ENCODE results near the gene PTPRF.
A peak's percentile ranks its signal among the peaks of the same experiment; 100 is the strongest.

The PTPRF gene

GRCh38 chr1:43584204-43584603, 53.5 kb downstream of the PTPRF start:
- no peak for DNase-seq

DNA sequence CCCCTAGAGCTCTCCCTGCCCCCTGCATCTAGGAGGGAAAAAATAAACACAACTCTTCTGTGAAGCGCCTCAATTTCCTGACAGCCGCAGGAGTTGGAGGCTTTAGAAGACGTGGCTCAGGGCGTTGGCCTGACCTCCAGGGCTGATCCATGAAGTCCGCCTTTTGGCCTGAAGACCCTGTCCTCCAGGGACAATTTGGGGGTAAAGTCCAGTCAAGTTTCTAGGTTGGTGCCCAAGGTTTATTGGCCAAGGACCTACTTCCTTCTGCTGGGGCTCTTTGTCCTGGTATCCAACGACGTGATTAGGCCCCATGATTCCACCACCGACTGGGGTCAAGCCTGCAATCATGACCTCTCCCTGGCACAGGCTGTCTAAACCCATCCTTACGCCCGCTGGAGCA, 54.9 kb downstream of the PTPRF start:
- no peak for DNase-seq

DNA sequence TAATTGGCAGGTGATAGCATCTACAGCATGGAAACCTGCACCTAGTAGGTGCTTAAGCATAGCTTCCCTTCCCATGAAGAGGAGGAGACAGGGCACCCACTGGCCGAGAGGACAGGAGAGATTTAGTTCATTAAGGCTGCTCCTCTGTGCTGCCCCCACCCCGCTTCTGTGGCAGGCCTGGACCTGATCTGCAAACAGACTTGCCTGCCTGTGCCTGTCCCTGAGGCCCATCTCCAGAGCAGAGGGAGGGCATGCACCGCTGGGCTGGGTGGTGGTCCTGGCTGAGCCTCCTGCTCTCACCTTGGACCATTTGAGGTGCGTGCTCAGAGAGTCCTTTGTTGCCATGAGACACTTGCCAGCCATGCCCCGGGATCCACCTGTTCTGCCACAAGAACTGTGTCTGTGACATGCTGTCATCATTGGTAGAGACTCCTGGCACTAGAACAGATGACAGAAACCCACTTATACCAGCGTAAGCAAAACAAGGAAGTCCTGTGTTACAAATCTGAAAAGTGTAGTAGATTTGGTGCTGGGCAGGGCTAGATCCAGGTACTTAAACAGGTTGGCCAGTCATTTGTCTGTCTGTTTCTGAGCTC, 55.6 kb downstream of the PTPRF start:
- no peak for DNase-seq

DNA sequence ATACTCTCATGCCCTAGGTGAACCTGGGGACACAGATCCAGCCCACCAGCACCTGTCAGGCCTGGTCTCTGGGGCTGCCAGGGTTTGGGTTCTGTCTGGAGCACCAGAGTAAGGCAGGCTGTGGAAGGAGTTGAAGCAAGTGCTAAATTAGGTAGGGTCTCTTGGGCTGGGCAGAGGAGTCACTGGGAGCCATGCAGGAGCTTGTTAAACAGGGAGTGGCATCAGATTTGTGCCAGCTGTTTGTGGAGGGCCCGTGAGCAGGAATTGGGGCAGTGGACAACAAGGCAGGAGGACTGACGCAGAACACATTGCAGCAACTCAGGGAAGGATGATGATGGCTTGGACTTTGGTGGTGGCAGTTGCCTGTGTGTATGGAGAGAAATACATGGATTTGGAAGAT, 56.3 kb downstream of the PTPRF start:
- no peak for DNase-seq

DNA sequence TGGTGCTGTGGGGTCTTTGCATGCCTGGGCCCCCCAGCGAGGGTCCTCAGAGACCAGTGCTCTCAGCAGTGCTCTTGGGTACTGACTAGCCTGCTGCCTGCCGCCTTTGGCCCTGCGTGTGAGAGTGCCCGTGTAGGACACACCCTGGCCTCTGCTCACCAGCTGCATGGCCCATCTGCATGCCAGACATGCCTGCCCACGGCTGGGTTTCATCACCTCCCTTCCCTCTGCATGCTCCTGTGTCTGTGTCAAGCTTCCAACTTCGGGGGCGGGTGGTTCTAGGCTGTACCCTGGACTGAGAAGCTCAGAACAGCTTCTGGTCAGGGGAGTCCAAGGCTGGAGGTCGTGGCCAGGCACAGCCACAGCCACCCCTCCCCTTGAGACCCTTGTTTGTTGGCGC, 56.9 kb downstream of the PTPRF start:
- peak; percentile 47 for DNase-seq

DNA sequence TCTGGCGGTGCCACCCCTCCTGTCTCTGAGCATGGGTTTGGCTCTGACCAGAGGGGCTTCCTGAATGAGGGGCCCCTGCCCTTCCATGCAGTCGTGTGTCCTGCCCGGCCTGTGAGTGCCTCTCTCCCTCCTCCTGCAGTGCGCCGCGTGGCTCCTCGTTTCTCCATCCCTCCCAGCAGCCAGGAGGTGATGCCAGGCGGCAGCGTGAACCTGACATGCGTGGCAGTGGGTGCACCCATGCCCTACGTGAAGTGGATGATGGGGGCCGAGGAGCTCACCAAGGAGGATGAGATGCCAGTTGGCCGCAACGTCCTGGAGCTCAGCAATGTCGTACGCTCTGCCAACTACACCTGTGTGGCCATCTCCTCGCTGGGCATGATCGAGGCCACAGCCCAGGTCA, 57.9 kb downstream of the PTPRF start:
- DNase-seq: no peak

- DNase-seq: no peak
These were observed 59.8 kb downstream of the PTPRF start for GRCh38 chr1:43590388-43590925.

GRCh38 chr1:43591181-43591580, 60.5 kb downstream of the PTPRF start:
- DNase-seq: no peak

DNA sequence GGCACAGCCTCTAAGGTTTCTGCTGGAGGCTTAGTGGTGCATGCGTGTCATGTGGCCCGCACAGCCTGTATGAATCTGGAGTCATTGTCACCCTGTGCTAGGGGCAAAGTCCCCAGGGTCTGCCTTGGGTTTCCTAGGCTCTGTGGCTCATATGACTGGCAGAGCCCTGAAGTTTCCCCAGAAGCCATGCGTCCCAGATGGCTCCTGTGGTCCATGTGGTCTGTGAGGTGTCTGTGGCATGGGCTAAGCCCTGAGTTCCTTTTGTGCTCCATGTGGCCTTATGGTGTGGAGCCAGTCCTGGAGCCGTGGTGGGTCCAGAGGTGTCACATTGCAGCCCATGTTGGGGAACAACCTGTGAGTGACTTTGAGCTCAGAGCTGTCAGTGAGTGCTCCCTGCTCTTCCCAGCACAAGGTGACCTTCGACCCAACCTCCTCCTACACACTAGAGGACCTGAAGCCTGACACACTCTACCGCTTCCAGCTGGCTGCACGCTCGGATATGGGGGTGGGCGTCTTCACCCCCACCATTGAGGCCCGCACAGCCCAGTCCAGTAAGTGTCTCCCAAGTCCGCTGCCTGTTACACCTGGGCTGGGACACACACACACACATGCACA, 61.5 kb downstream of the PTPRF start:
- no peak for DNase-seq

DNA sequence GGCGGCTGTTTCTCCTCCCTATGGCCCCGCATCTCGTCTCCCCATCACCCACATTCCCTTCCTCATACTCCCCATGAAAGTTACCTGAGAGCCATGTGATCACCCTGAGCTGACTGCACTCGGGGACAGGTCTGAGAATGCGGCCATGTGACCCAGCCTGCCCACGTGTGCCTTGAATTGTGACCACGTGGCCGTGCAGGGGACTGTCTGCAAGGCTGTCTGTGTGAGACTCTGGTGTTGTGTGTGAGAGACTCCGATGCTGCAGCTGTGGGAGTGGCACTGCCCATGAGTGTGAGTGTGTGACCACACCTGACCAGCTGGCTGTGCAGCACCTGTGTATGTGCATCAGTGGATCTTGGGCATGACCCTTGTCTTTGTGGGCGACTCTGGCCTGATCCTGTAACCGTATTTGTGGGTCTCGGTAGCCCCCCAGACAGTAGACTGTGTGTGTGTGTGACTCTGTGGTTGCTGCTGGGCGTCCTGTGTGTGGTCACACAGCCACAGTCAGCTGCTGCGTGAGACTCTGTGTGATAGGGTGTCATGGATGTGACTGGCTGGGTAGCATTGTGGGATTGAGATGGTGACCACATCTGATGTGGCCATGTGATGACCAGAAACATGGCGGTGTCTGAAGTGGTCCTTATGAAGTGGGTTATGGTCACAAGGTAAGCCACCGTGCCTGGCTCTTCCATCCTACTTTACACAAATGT, 62.4 kb downstream of the PTPRF start:
- no peak for DNase-seq

GRCh38 chr1:43596579-43596978, 65.9 kb downstream of the PTPRF start:
- DNase-seq: no peak

DNA sequence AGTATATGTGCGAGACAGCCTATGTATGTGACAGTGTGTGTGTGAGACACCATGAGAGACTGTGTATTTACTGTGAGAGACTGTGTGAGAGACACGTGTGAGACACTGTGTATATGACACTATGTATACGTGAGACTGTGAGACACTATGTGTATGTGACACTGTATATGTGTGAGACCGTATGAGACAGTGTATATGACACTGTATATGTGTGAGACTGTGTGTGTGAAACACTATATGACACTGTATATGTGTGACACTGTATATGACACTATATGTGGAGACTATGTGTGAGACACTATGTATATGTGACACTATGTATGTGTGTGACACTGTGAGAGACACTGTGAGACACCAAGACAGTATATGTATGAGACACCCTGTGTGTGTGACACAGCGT, 66.3 kb downstream of the PTPRF start:
- no peak for DNase-seq

DNA sequence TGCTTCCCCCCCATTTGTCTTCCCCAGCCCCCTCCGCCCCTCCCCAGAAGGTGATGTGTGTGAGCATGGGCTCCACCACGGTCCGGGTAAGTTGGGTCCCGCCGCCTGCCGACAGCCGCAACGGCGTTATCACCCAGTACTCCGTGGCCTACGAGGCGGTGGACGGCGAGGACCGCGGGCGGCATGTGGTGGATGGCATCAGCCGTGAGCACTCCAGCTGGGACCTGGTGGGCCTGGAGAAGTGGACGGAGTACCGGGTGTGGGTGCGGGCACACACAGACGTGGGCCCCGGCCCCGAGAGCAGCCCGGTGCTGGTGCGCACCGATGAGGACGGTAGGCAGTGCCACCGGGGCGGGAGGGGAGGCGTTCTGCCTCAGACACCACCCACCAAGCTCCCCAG, 67.0 kb downstream of the PTPRF start:
- DNase-seq: no peak

DNA sequence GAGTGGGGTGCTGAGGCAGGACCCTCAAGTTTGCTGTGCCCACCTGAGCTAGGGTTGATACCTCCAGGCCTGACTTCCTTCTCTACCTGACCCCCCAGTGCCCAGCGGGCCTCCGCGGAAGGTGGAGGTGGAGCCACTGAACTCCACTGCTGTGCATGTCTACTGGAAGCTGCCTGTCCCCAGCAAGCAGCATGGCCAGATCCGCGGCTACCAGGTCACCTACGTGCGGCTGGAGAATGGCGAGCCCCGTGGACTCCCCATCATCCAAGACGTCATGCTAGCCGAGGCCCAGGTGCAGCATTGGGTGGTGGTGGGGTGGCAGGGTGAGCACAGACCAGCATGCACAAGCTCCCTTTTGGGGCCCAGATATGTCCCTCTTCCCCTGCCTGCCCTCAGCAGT, 67.9 kb downstream of the PTPRF start:
- DNase-seq: no peak

DNA sequence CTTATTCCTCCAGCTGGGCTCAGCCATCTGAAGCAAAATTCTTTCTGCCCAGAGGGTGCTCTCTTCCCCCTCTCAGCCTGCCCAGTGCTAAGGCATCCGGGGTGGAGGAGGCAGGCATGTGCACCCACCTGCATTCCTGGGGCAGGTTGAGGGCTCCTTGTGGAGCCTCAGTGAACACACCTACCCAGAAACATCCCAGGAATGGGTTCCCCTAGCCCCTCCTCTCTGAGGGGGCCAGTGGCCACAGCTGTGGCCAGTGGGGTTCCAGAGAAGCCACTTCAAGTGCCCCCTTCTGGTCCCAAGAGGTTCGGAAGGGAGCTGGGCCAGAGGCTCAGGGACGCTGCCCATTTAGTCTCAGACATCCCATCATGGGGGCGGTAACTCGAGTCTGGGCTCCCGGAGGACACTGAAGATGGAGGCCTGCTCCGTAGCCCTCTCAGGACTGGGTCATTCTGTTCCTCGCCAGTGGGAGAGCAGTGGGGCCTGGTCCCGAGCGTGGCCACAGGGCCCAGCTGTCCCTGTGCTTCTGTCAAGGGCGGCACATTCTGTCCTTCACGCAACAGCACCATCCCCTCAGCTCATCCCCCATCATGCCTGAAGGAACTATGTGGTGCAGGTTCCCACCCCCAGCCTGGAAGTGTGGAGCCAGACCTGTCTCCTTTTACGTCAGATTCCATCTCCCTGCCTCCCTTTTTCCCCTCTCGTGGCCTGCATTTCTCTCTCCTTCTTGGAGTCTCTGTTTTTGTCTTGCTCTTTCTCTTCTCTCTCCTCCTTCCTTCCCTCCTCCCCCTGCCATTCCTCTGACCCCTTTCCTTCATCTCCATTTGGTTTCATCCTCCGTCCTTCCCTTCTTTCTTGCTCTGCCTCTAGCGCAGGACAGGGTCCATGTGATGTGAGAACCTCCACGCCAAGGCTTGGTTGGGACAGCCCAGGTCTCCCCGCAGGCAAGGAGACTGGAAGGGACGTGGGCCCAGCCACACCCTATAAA, 69.6 kb downstream of the PTPRF start:
- DNase-seq: no peak

- DNase-seq: no peak
These were observed 72.3 kb downstream of the PTPRF start for GRCh38 chr1:43602990-43603389.

DNA sequence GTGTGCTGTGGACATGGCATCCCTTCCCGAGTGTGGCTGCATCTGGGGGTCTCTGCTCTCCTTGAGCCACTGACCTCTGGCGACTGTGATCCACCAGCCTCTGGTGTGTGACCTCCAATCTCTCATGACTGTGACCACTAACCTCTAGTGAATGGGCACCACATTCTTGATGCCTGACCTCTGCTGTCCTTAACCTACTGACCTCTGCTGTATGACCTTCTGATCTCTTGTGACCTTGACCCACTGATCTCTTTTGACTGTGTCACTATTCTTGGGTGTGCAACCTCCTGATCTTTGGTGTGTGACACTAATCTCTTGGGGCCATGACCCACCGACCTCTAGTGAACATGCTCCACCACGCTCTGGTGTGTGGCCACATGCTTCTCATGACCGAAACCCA, 73.5 kb downstream of the PTPRF start:
- DNase-seq: no peak

DNA sequence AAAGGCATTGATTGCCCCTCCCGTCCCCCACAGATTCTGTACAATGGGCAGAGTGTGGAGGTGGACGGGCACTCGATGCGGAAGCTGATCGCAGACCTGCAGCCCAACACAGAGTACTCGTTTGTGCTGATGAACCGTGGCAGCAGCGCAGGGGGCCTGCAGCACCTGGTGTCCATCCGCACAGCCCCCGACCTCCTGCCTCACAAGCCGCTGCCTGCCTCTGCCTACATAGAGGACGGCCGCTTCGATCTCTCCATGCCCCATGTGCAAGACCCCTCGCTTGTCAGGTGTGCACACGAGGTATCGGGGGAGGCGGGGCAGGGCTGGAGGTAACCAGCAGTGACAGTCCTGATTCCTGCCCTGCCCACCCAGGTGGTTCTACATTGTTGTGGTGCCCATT, 74.5 kb downstream of the PTPRF start:
- DNase-seq: no peak

GRCh38 chr1:43605766-43606165, 75.1 kb downstream of the PTPRF start:
- no peak for DNase-seq

- DNase-seq: no peak
These were observed 75.9 kb downstream of the PTPRF start for GRCh38 chr1:43606624-43607023.

DNA sequence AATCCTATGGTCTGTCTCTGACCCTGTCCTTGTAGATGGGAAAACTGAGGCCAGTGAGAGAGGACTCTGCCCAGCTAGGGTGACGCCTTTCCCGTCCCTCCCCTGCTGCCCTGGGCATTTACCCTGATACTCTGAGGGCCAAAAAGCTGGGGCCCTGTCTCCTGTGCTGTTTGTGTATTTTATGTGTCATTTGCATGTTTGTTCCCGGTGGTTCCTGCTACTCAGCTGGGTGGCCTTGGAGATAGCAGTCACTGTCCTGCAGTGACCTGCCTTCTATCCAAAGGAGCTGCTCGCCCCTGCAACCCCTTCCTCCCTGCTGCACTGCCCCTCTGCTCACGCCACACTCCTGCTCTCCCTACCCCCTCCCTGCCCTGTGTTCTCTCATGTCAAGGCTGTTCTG, 78.1 kb downstream of the PTPRF start:
- DNase-seq: no peak

- no peak for DNase-seq
These were observed 79.7 kb downstream of the PTPRF start for GRCh38 chr1:43610339-43610738.

- no peak for DNase-seq
These were observed 81.3 kb downstream of the PTPRF start for GRCh38 chr1:43611950-43612349.

Data from fibroblast of skin of scalp (primary cell).